HUES64 (cell line): ENCODE data around the gene CAD. TPM values are rescaled to one million over a fixed set of nuclear protein-coding genes. Genes with fewer than 3 reads are reported as not detected.
"Not testable (repeated sequence)": the region's sequence is repeated elsewhere in the genome, so short reads cannot be mapped to it uniquely, and the experiment has no call there.

Experiments used
- H3K27ac ChIP-seq: 2 replicates; pipeline ENCODE4 v1.7.0; 2013; ENCODE audit warnings: low read depth, low read length, inconsistent platforms
- H3K27me3 ChIP-seq: 2 replicates; pipeline ENCODE4 v1.6.1; 2013; ENCODE audit warnings: mild to moderate bottlenecking, low read length; ENCODE audit not compliant: insufficient read depth
- H3K36me3 ChIP-seq: 2 replicates; pipeline ENCODE4 v1.6.1; 2013; ENCODE audit warnings: mild to moderate bottlenecking, low read length; ENCODE audit not compliant: insufficient read depth
- H3K4me1 ChIP-seq: 2 replicates; pipeline ENCODE4 v1.6.1; 2013; ENCODE audit warnings: mild to moderate bottlenecking, low read length, moderate library complexity; ENCODE audit not compliant: insufficient read depth
- H3K4me3 ChIP-seq: 2 replicates; pipeline ENCODE4 v1.5.1; 2013; ENCODE audit warnings: mild to moderate bottlenecking, low read length, moderate library complexity
- H3K9ac ChIP-seq: 2 replicates; pipeline ENCODE4 v1.6.1; 2013; ENCODE audit warnings: mild to moderate bottlenecking, low read depth, low read length
- H3K9me3 ChIP-seq: 2 replicates; pipeline ENCODE4 v1.6.1; 2013; ENCODE audit warnings: low read depth, low read length; ENCODE audit not compliant: insufficient read depth
- WGBS: fragments of 150-250, 120-280 bp; methylation state at CpG from one replicate; pipeline ENCODE4 v1.1.7; 2013; ENCODE audit warnings: missing lambda C conversion rate; 5-methylcytosine and 5-hydroxymethylcytosine counted together
- polyA plus RNA-seq, 2 experiments: library from polyadenylated mRNA; stranded (reverse); fragments of 50-300 nt; gene quantifications; one replicate each; pipeline ENCODE4 v1.2.3, GENCODE V29; 2013

Gene CAD
- polyA plus RNA-seq (2013, experiment 1 of 2), result 62.1 TPM
- 61.5 TPM for polyA plus RNA-seq (2013, experiment 2 of 2)

DNA sequence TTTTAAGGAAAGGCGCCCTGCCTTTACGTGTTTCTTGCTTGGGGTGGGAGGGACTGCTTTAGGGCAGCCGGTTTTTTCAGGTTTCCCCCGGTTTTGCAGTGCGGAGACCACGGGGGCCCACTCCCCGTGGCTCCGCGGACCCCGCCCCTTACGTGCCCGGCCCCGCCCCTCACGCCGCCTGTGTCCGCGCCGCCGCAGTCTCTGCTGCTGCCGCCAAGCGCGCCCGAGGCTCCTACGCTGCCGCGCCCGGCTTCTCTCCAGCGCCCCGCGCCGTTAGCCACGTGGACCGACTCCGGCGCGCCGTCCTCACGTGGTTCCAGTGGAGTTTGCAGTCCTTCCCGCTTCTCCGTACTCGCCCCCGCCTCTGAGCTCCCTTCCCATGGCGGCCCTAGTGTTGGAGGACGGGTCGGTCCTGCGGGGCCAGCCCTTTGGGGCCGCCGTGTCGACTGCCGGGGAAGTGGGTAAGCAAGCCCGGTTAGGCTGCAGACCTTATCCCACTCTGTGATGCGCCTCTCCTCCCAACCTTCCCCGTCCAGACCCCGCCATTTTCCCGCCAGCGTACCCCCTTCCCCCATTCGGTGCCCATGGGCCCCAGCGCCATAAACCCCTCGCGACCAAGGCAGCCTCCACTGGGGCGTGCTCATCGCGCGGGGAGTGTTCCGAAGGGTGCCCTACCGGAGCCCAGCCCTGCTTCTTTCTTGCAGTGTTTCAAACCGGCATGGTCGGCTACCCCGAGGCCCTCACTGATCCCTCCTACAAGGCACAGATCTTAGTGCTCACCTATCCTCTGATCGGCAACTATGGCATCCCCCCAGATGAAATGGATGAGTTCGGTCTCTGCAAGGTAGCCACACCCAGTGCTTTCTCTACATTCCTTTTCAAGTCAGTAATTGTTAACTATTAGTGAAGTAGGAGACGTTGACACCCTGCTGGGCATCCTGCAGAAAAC, at the start of gene CAD:
Gene CAD, plus strand, starts transcription at position 197 of the 949 bp plus-strand sequence. Its CDS starts 183 bp downstream, at position 380.
- Histone ChIP-seq H3K27ac (peak within 1 kb of the TSS; percentile 97), H3K27me3 (no peaks in the 10 kb centered on the region), H3K4me3 (peak within 1 kb of the TSS; percentile 91), H3K4me1 (peaks cover 23% of the 10 kb centered on the region; the same call in 1 of the 2 replicates), H3K9ac (peak within 1 kb of the TSS; percentile 100), H3K9me3 (no peaks in the 10 kb centered on the region), H3K36me3 (peaks cover 71% of the 10 kb centered on the region)
- 1% methylated on average over 72 of the region's 72 CpGs for WGBS

DNA sequence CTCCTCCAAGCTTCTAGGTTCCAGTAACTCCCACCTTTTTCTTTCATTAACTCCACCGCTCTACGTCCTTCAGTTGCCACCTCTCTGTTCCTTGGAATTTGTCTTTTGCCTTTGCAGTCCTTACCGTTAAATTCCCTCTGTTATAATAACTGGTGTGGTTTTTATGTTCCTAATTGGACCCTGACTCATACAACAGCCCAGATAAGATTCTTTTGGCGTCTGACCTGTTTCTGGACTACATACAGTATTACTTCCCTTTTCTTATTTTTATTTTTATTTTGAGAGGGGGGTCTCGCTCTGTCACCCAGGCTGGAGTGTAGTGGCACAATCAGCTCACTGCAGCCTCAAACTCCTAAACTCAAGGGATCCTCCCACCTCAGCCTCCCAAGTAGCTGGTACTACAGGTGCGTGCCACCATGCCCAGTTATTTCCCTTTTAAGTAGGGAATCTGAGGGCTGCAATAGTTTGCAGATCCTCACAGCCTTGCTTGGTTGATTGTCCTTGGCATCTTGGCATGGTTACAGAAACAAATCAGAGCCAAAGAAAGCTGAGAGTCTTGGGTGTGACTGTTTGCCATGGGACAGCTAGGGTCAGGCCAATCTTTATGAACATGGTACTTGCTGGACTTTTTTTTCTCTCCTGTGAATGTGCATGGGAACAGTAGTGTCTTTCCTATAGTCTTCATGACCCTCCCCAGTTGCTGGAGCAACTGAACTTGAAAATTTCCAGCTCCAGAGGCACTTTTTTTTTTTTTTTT, 46.4 kb upstream of the CAD start:
- WGBS, result 75% methylated on average over 5 of the region's 6 CpGs
- H3K4me3 ChIP-seq, result no peak overlapping the region

DNA sequence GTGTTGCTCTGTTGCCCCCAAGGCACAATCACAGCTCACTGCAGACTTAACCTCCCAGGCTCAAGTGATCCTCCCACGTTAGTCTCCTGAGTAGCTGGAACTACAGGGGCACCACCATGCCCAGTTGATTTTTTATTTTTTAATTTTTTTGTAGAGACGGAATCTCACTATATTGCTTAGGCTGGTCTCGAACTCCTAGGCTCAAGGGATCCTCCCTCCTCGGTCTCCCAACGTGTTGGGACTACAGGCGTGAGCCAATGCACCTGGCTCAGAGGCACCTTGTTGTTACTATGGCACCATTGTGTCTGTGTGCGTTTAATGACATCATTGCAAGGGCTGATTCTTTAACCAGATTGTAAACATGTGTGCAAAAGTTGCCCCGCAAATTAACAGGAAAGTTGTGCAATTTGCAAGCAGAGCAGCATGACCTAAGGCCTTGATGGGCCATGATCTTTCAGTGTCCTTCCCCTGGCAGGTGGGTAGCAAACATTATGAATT, 45.8 kb upstream of the CAD start:
- no peak overlapping the region for H3K27ac ChIP-seq
- H3K36me3 ChIP-seq, result no peaks in the 10 kb centered on the region
- H3K27me3 ChIP-seq, result peaks cover 19% of the 10 kb centered on the region
- WGBS, result 88% methylated on average over 8 of the region's 8 CpGs
- no peaks in the 10 kb centered on the region for H3K4me1 ChIP-seq
- no peak overlapping the region for H3K9ac ChIP-seq
- H3K4me3 ChIP-seq, result no peak overlapping the region
- H3K9me3 ChIP-seq, result no peaks in the 10 kb centered on the region

More for the DNA sequence above, 46.4 kb upstream of the CAD start:
- Histone ChIP-seq H3K27ac (no peak overlapping the region), H3K9me3 (no peaks in the 10 kb centered on the region), H3K36me3 (no peaks in the 10 kb centered on the region), H3K4me1 (no peaks in the 10 kb centered on the region), H3K27me3 (peaks cover 19% of the 10 kb centered on the region), H3K9ac (no peak overlapping the region)

DNA sequence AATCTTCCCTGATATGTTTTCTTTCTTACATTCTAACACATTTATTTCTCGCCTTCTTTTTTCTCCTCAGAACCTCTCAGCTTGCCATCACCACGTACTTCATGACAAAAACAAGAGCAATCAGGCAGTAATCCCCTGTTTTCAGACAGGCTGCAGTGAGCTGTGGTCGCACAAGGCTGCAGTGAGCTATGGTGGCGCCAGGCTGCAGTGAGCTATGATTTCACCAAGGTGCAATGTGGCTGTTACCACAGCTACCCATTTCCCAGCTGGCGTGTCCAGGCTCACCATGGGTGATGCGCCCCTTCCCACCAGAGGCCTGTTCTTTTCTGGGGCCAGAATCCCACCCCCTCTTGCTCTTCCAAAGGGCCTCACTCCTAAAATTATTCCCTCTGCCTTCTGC, 42.5 kb upstream of the CAD start:
- no peak overlapping the region for H3K4me3 ChIP-seq
- H3K4me1 ChIP-seq, result no peaks in the 10 kb centered on the region
- 79% methylated on average over 6 of the region's 6 CpGs for WGBS
- H3K36me3 ChIP-seq, result no peaks in the 10 kb centered on the region
- no peak overlapping the region for H3K27ac ChIP-seq
- H3K9ac ChIP-seq, result no peak overlapping the region
- no peaks in the 10 kb centered on the region for H3K9me3 ChIP-seq
- H3K27me3 ChIP-seq, result peaks cover 19% of the 10 kb centered on the region

DNA sequence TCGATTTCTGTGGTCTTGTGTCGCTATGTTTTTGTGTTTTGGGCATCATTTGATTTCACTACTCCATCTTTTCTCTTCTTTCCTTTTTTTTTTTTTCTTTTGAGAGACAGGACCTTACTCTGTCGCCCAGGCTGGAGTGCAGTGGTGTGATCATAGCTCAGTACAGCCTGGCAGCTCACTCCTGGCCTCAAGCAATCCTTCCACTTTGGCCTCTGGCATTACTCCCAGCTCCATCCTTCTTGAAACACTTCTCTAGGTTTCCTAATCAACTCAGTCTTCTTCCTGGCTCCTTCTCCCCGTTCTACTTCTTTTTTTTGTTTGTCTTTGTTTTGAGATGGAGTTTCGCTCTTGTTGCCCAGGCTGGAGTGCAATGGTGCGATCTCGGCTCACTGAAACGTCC, 41.8 kb upstream of the CAD start:
- Histone ChIP-seq H3K36me3 (no peaks in the 10 kb centered on the region), H3K9ac (no peak overlapping the region), H3K27me3 (peaks cover 15% of the 10 kb centered on the region), H3K27ac (no peak overlapping the region), H3K4me3 (no peak overlapping the region), H3K4me1 (no peaks in the 10 kb centered on the region), H3K9me3 (no peaks in the 10 kb centered on the region)
- WGBS, result 91% methylated on average over 6 of the region's 8 CpGs

DNA sequence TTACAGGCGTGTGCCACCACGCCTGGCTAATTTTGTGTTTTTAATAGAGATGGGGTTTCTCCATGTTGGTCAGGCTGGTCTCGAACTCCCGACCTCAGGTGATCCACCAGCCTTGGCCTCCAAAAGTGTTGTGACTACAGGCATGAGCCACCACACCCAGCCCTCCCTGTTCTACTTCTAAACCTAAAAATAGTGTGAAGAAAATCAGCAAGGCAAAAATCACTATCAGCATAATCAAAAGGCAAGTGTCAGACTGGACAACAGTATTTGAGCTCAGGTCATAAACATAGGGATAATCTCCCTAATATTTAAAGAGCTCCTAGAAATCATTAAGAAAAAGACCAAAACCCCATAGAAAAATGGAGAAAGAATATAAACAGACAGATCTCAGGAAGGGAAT, 41.4 kb upstream of the CAD start:
- not testable (repeated sequence) for H3K4me1 ChIP-seq, H3K9me3 ChIP-seq, H3K27ac ChIP-seq, H3K4me3 ChIP-seq, H3K9ac ChIP-seq, H3K36me3 ChIP-seq
- H3K27me3 ChIP-seq, result peaks cover 10% of the 10 kb centered on the region
- 95% methylated on average over 4 of the region's 4 CpGs for WGBS

DNA sequence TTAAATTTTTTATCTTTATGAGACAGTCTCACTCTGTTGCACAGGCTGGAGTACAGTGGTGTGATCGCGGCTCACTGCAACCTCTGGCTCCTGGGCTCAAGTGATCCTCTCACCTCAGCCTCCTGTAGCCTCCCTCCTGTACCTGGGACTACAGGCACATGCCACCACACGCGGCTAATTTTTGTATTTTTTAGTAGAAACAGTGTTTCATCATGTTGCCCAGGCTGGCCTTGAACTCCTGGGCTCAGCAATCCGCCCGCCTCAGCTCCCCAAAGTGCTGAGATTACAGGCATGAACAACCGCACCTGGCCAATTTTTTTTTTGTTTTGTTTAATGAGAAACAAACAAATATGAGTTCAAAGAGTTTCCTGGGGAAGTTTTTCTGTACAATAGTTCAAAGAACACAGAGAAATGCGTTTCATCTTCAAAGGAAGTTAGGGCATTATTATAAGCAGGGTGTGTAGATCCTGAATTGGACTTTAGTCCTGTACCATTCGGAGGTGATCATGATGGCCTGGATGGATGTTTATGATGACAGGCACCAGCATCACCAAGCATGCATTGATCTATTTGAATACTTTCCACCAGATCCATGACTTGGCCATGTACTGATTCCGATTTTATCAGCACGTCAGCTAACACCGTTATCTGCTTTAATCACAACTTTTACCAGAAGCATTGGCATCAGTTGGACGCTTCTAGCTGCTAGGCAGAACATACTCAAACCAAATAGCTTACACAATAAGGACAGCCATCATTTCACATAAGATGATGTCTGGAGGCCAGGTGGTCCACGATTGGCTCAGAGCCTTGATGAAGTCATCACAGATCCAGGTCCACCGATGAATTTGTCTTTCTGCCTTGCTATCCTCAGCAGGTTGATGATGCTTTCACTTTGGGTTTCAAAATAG, 39.5 kb upstream of the CAD start:
- no peaks in the 10 kb centered on the region for H3K36me3 ChIP-seq
- no peak overlapping the region for H3K4me3 ChIP-seq
- no peaks in the 10 kb centered on the region for H3K4me1 ChIP-seq
- no peaks in the 10 kb centered on the region for H3K9me3 ChIP-seq
- no peak overlapping the region for H3K27ac ChIP-seq
- 93% methylated on average over 15 of the region's 15 CpGs for WGBS
- H3K27me3 ChIP-seq, result peaks cover 3% of the 10 kb centered on the region; the same call in 1 of the 2 replicates
- H3K9ac ChIP-seq, result no peak overlapping the region

DNA sequence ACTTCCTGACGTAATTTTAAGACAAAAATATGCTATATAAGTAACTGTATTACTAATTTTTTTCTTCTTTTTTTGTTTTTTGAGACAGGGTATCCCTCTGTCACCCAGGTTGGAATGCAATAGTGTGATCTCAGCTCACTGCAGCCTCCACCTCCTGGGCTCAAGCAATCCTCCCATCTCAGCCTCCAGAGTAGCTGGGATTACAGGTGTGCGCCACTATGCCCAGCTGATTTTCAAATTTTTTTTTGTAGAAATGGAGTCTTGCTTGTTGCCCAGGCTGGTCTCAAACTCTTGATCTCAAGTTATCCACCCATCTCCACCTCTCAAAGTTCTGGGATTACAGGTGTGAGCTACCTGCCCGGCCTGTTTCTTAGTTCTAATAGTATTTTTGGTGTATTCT, 38.7 kb upstream of the CAD start:
- Histone ChIP-seq H3K27ac (no peak overlapping the region), H3K27me3 (peaks cover 3% of the 10 kb centered on the region; the same call in 1 of the 2 replicates), H3K4me3 (no peak overlapping the region), H3K4me1 (no peaks in the 10 kb centered on the region), H3K36me3 (no peaks in the 10 kb centered on the region), H3K9ac (no peak overlapping the region), H3K9me3 (no peaks in the 10 kb centered on the region)
- WGBS, result 100% methylated on average over 1 of the region's 3 CpGs

DNA sequence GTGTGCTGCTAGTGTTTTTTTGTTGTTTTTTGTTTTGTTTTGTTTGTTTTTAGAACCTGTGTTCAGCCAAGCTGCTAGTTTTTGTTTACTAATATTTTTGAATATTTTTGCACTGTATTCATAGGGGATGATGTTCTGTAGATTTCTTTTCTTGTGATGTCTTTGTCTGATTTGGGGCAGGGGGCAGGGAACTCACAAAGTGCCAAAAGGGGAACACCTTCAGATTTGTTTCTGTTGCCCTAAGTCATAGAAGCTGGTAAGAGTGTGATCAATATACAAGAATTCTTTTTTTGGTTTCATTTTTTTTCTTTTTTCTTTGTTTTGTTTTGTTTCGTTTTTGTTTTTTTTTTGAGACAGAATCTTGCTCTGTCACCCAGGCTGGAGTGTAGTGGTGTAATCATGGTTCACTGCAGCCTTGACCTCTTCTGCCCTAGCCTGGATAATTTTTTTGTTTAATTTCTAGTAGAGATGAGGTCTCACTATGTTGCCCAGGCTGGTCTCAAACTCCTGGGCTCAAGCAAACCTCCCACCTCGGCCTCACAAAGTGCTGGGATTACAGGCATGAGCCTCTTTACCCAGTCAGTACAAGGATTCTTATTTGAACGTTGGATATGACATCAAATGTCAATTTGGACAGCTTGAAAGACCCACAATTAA, 37.7 kb upstream of the CAD start:
- Histone ChIP-seq H3K4me3 (no peak overlapping the region), H3K9me3 (no peaks in the 10 kb centered on the region), H3K27ac (no peak overlapping the region), H3K9ac (no peak overlapping the region), H3K27me3 (no peaks in the 10 kb centered on the region), H3K4me1 (no peaks in the 10 kb centered on the region), H3K36me3 (no peaks in the 10 kb centered on the region)
- WGBS, result 76% methylated on average over 3 of the region's 3 CpGs

DNA sequence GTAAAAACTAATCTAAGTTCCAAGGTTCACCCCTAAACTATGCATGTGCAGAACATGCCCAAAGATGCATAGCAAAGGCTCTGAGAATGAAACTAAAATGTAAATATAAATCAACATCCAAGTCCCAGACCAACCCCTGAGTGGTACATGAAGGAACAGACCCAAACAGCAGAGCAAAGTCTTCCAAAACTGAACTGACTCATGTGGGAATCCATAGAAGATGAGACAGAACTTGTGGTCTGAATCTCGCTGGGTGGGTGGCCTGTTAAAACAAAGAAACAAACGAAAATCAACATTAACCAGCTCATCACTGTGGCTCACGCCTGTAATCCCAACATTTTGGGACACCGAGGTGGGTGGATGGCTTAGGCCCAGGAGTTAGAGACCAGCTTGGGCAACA, 34.8 kb upstream of the CAD start:
- Histone ChIP-seq H3K4me3 (no peak overlapping the region), H3K4me1 (no peaks in the 10 kb centered on the region), H3K36me3 (no peaks in the 10 kb centered on the region), H3K9ac (no peak overlapping the region), H3K9me3 (no peaks in the 10 kb centered on the region), H3K27ac (no peak overlapping the region), H3K27me3 (no peaks in the 10 kb centered on the region)
- WGBS, result 66% methylated on average over 4 of the region's 4 CpGs
